ENCODE data around the gene PSMB2.
A peak's percentile ranks its signal among the peaks of the same experiment; 100 is the strongest.
"Not testable (repeated sequence)": the region's sequence is repeated elsewhere in the genome, so short reads cannot be mapped to it uniquely, and the experiment has no call there.

Gene PSMB2

DNA sequence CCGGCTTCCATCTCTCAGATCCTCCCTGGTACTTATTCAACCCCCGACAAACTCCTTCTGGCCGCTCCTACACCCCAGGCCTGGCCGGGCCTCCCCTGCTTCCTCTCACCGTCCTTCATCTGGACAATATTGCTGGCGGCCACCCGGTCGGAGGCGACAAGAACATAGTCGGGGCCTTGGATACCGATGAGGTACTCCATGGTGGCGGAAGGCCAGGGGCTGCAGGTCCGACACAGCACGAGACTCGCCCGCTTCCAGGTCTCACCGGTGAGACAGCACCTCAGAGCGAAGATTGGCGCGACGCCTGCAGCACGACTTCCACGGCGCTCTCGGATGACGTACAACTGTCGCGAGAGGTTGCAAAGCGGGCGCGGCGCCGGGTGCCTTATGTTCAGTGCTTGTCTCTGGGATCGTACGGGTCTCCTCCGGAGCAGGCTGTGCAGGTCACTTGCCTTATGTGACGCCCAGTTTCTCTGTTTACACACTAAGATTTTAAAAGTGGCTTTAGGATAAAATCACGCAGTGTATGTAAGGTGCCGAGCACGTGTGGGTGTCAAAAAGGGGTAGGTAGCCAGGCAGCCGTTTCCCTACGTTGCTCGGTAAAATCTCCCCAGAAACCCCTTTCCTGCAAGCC lies at the start of gene PSMB2:
PSMB2 (minus strand) TSS at position 294 of the 634 bp plus-strand sequence; CDS start at position 200, 94 bp downstream.
- peak within 1 kb of the TSS; percentile 82 for H3K4me3 ChIP-seq (ENCODE audit: control insufficient read depth, low read depth, low read length)
- TF ChIP-seq, protein P1, sequence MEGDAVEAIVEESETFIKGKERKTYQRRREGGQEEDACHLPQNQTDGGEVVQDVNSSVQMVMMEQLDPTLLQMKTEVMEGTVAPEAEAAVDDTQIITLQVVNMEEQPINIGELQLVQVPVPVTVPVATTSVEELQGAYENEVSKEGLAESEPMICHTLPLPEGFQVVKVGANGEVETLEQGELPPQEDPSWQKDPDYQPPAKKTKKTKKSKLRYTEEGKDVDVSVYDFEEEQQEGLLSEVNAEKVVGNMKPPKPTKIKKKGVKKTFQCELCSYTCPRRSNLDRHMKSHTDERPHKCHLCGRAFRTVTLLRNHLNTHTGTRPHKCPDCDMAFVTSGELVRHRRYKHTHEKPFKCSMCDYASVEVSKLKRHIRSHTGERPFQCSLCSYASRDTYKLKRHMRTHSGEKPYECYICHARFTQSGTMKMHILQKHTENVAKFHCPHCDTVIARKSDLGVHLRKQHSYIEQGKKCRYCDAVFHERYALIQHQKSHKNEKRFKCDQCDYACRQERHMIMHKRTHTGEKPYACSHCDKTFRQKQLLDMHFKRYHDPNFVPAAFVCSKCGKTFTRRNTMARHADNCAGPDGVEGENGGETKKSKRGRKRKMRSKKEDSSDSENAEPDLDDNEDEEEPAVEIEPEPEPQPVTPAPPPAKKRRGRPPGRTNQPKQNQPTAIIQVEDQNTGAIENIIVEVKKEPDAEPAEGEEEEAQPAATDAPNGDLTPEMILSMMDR (conservative IDR thresholded peaks at IDR 0.05; ENCODE audit: control insufficient read depth, insufficient read depth, low read depth, low read length) = no peak
- DNase-seq (ENCODE audit: low read depth) = peak; percentile 94

- DNase-seq (ENCODE audit: low read depth) = no peak
- TF ChIP-seq, protein P1 (conservative IDR thresholded peaks at IDR 0.05; ENCODE audit: control insufficient read depth, insufficient read depth, low read depth, low read length) = no peak
Observed at GRCh38 chr1:35691080-35691479, 49.8 kb upstream of the PSMB2 start.

DNA sequence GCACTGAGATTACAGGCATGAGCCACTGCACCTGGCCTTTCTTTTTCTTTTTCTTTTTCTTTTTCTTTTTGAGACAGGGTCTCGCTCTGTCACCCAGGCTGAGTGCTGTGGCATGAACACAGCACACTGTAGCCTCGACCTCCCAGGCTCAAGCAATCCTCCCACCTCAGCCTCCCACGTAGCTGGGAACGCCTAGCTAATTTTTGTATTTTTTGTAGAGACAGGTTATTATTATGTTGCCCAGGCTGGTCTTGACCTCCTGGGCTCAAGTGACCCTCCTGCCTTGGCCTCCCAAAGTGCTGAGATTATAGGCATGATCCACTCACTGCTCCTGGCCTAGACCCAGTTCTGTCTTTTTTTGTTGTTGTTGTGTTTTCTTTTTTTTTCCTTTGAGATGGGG lies 48.8 kb upstream of the PSMB2 start:
- DNase-seq (ENCODE audit: low read depth) = not testable (repeated sequence)

More at GRCh38 chr1:35691080-35691479, 49.8 kb upstream of the PSMB2 start:
- no peak overlapping the region for H3K4me3 ChIP-seq (ENCODE audit: control insufficient read depth, low read depth, low read length)

DNA sequence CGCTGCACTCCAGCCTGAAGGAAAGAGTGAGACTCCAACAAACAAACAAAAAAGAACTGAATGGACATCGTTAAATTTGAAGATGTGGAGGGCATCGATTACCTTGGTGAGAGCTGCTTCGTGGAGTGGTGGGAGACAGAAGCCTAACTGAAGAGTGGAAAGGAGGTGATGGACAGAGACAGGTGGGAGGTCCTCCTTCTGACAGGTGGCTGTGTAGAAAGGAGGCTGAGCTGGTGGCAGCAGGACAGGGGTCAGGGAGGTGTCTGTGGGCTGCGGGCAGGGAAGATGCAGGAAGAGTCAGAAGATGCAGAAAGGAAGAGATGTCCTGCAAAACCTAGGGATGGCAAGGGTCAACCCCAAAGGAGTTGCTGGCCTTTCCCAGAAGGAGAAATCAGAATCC lies 46.8 kb upstream of the PSMB2 start:
- H3K4me3 ChIP-seq (ENCODE audit: control insufficient read depth, low read depth, low read length) = no peak overlapping the region
- TF ChIP-seq, protein P1 (conservative IDR thresholded peaks at IDR 0.05; ENCODE audit: control insufficient read depth, insufficient read depth, low read depth, low read length) = no peak
- DNase-seq (ENCODE audit: low read depth) = no peak

More for the DNA sequence above, 48.8 kb upstream of the PSMB2 start:
- not testable (repeated sequence) for H3K4me3 ChIP-seq (ENCODE audit: control insufficient read depth, low read depth, low read length)

GRCh38 chr1:35683012-35683411 lies 41.7 kb upstream of the PSMB2 start:
- H3K4me3 ChIP-seq (ENCODE audit: control insufficient read depth, low read depth, low read length) = no peak overlapping the region
- DNase-seq (ENCODE audit: low read depth) = no peak
- TF ChIP-seq, protein P1 (conservative IDR thresholded peaks at IDR 0.05; ENCODE audit: control insufficient read depth, insufficient read depth, low read depth, low read length) = no peak

DNA sequence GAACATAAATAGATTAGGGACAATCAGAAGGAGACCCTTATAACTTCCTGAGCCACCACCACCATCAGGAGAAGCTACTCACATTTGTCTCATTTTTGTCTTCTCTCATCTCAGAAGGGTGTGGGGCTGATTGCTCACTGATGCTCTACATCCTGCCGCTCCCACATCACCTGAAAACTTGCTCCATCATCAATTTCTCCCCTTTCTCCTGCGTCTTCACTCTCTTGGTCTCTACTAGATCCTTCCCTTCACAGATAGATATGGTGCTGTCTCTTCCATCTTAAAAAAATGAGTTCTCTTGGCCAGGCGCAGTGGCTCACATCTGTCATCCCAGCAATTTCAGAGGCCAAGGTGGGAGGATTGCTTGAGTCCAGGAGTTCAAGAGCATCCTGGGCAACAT lies 38.9 kb upstream of the PSMB2 start:
- no peak overlapping the region for H3K4me3 ChIP-seq (ENCODE audit: control insufficient read depth, low read depth, low read length)
- no peak for DNase-seq (ENCODE audit: low read depth)
- TF ChIP-seq, protein P1 (conservative IDR thresholded peaks at IDR 0.05; ENCODE audit: control insufficient read depth, insufficient read depth, low read depth, low read length) = no peak

DNA sequence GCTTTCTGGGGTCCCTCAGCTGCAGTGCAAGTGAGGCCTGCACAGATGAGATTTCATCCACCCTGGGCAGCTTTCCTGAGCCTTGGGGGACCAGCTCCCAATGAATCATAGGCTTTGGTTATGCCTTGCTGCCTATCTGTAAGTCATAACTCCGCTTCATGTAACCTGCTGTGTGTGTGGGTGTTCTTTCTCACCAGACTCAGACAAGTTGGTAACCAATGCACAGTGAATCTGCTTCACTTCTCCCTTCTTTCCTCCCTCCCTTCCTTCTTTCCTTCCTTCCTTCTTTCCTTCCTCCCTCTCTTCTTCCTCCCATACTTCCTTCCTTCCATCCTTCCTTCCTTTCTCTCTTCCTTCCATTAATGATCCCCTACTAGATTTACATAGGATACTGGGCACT lies 34.4 kb upstream of the PSMB2 start:
- DNase-seq (ENCODE audit: low read depth) = peak; percentile 11
- TF ChIP-seq, protein P1 (conservative IDR thresholded peaks at IDR 0.05; ENCODE audit: control insufficient read depth, insufficient read depth, low read depth, low read length) = no peak
- no peak overlapping the region for H3K4me3 ChIP-seq (ENCODE audit: control insufficient read depth, low read depth, low read length)

All from fibroblast of mammary gland (primary cell).